HG03342 (cell line): ENCODE data around the gene SLC9A1.
"Not testable (repeated sequence)": the region's sequence is repeated elsewhere in the genome, so short reads cannot be mapped to it uniquely, and the experiment has no call there.

Experiments
- ATAC-seq: cut with Tn5 transposase; IDR thresholded peaks from one replicate; pipeline ENCODE4 v1.9.1; 2021; ENCODE audit warnings: mild to moderate bottlenecking, moderate library complexity; ENCODE audit not compliant: unreplicated experiment

SLC9A1 gene

GRCh38 chr1:27135541-27136235 lies 19.2 kb downstream of the SLC9A1 start:
- ATAC-seq, result no peak

DNA sequence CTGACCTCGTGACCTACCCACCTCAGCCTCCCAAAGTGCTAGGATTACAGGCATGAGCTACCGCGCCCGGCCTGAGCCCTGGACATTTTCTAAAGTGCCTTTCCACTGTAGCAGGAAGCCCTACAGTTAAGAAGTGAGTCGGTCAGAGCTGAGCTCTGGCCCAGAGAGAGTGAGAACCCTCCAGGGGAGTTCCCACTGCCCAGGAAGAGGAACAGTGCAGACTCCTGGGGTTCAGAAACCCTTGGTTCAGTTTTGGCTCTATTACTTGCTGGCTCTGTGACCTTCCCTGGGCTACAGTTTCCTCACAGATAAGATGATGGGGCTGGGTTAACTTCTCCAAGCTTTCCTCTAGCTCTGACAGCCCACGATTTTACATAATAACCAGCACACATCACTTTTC lies 20.9 kb downstream of the SLC9A1 start:
- no peak for ATAC-seq

DNA sequence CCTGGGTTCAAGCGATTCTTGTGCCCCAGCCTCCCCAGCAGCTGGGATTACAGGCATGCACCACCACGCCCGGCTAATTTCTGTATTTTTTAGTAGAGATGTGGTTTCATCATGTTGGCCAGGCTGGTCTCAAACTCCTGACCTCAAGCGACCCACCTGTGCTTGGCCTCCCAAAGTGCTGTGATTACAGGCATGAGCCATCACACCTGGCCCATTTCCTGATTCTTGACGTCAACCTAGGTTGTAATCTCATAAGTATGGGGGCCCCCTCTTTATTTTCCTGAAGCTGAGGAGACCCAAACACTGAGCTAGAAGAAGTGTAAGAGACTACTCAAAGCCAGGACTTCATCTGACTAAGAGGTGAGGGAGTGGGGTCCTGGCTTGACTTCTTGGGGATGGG lies 21.8 kb downstream of the SLC9A1 start:
- no peak for ATAC-seq

DNA sequence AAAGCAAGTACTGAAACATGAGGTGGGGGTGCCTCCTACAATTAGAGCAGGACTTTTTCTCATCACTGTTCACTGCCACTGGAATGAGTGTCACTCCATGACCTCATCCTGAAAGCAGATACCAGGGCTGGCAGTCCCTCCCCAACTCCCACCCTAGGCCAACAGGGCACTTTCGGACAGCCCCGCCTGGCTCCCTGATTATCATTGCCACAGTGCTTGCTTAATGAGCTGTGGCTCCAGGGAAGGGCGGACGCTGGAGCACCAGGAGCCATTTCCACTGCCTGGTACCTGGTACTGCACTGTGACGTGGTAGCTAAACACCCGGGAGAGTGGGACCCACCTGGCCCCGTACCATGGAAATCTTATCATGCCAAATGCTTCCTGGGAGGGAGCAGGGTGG lies 22.3 kb downstream of the SLC9A1 start:
- ATAC-seq, result no peak

DNA sequence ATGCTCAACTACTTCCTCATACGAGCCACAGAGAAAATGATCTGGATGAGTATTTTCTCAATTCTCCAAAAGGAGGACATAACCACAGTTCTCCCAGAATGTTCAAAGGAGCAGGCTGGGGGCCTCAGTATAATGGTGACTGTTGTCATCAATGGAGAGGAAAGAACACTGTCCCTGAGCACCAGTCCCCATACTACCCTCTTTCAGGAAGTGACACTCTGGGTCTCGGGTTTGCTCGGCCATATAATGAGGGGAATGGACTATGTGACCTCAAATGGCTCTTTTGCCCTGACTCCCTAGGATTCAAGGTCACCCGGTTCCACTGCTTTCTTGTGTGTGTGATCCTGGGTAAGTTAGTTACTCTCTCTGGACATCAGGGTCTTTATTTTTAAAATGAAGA lies 22.8 kb downstream of the SLC9A1 start:
- no peak for ATAC-seq

- ATAC-seq, result no peak
Observed at GRCh38 chr1:27130798-27131197, 24.1 kb downstream of the SLC9A1 start.

DNA sequence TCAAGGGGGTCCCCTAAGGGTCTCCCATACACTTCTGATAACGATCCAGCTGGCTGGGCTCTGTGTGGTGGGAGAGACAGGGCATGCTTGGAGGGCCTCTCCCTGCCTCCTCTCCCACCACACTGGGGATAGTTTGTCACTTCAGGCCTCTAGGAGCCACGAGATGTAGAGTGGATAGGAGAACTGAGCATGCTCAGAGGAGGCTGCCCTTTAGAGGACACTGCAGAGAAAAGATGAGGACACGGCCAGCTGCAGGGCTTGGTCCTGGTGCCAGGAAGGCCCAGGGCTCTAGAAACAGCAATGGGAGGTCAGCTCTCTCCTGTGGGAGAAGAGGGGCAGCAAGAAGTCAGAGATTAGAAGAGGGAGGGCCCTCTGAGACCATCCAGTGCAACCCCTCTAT lies 25.7 kb downstream of the SLC9A1 start:
- ATAC-seq, result no peak

GRCh38 chr1:27127419-27127818 lies 27.5 kb downstream of the SLC9A1 start:
- ATAC-seq, result no peak

- no peak for ATAC-seq
Observed at GRCh38 chr1:27126391-27126790, 28.5 kb downstream of the SLC9A1 start.

- not testable (repeated sequence) for ATAC-seq
Observed at GRCh38 chr1:27125125-27125524, 29.8 kb downstream of the SLC9A1 start.

DNA sequence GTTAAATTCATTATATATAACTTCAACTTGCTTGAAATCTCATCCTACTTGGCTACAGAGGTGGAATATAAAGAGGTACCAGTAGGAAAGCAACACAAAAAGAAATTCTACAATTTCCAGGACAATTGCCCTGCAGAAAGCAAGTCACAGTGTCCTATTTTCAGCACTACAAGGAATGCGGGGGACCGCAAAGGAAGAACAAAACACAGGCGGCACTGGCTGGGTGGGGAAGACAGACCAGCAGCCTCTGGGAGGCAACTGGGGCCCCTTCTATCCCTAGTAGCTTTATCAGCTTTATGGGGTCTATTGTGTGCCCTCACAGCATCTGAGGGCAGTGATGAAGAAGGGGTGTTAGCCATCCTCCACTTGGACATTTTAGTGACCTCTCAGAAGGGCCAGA lies 30.5 kb downstream of the SLC9A1 start:
- ATAC-seq, result no peak

DNA sequence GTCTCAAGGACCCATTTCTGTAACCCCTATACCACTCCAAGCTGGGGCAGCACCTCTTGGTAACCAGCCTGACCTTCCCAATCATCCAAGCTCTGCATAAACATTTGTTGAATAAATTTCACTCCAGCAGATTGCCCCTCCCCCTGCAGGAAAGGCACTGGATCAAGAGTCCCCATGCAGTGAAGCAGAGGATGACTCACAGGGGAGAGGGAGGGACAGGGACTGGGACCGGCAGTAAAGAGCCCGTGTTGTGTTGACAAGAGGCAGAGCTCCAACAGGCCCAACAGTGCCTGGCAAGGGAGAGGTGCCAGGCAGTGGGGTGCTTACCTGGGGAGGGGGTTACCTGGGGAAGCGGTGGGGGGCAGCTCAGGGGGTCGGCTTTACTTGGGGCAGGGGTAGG lies 32.3 kb downstream of the SLC9A1 start:
- no peak for ATAC-seq

GRCh38 chr1:27120854-27121253 lies 34.1 kb downstream of the SLC9A1 start:
- ATAC-seq, result no peak

GRCh38 chr1:27118440-27118689 lies 36.6 kb downstream of the SLC9A1 start:
- no peak for ATAC-seq

DNA sequence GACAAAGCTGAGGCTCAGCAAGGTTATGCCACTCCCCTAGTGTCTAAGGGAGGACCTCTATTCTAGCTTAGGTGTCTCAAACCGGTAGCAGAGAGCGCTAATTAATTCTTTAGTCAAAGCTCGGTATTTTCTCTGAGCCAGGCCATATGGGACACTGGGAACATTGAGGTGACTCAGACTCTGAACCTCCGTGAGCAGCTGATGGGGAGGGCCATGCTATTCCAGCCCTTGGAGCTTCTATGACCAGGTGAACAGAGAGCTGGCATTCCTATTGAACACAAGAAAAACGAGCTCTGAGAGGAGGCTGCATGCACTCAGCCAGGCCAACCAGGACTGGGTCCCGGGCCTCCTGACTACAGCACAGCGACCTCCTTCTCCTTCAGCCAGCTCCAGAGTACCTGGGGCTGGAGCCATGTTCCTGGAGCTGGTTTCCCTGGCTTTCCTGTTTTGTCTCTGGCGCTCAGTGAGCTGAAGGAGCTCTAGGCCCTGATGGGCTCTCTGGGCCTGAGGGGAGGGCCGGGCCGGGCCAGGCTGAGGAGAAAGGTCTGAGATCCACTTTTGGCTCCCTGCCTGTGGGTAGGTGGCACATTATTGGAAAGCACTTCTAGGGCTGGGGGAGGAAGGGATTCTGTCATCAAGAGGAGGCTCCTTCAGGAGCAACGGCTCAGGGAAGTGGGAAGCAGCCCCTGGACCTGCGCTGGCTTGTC lies 37.0 kb downstream of the SLC9A1 start:
- no peak for ATAC-seq

DNA sequence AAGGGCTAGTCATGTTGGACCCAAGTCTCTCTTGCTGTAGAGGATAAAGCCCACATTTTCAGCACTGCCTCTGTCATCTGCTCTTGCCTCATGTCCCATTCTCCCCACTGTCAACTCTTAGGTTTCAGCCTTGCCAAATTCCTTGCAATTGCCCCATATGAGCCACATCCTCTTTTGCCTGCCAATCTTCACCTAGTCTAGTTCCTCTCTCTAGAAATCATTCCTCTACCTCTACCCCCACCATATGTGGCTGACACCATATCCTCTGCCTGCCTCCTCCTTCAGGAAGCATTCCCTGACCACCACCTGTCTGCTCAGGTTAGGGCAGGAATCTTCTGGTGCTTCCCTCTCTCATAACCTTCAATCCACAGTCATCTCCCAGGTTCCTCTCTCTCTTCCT lies 38.2 kb downstream of the SLC9A1 start:
- no peak for ATAC-seq

DNA sequence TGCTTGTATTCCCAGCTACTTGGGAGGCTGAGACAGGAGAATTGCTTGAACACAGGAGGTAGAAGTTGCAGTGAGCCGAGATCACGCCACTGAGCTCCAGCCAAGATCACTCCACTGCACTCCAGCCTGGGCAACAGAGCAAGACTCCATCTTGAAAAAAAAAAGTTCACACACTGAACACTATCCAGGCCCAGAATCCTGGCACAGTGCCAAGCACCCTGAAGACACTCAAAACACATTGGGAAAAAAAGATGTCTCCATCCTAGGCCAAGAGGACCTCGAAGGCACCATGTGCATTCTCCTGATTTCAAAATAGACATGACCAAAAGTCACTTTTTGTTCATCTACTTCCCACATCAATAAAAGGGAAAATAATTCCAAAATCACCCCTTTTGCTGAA lies 38.7 kb downstream of the SLC9A1 start:
- no peak for ATAC-seq

GRCh38 chr1:27114546-27114945 lies 40.4 kb downstream of the SLC9A1 start:
- no peak for ATAC-seq

GRCh38 chr1:27113861-27114260 lies 41.1 kb downstream of the SLC9A1 start:
- no peak for ATAC-seq

GRCh38 chr1:27111626-27112573 lies 43.0 kb downstream of the SLC9A1 start:
- peak; percentile 68 for ATAC-seq

DNA sequence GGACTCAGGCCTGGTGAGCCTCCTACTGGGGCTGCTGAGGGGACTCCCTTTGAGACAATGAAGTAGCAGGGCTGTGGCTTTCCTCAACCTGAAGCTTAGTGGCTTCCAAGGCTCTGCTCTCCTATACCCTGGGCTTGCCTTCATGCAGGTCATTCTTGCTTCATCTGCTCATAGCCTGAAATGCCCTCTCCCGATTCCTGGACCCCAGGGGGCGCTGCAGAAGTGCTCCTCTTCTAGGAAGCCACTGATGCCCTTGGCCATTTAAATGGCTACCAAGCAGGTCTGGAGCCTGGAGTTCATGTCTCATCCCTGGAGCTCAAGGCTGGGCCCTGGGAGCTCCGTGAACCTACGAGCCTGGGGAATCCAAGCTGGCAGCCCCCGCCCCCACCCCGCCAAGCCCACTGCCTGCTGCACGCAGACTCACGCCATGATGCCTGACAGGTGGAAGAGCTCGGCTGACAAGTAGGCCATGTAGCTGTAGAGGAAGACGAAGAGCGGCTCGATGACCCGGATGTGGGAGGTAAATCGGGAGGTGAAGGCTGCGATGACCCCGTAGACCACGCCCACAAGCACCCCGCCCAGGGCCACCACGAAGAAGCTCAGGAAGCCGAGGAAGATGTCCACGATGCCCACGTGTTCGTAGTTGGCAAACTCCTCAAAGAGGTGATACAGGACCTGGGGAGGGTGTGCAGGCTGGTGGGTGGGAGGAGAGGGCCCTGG lies 45.7 kb downstream of the SLC9A1 start:
- ATAC-seq, result no peak
